A673 (cell line): Measurements from ENCODE around the gene ZNF319. TPM values are rescaled to one million over a fixed set of nuclear protein-coding genes. Genes with fewer than 3 reads are reported as not detected.

Source experiments
- BruUV-seq: library from RNA; stranded (reverse); fragments of 400-500 nt; replicated peaks from 2 replicates; lab custom pipeline; 2021; lab: Mats Ljungman, UMichigan
- CTCF ChIA-PET: fragments of 300-600 bp; sonication (Branson Sonifier 250); formaldehyde crosslinking; loops from one replicate; lab custom pipeline; 2022; ENCODE audit warnings: antibody characterized with exemption; lab: Charles Lee
- POLR2A ChIA-PET: fragments of 300-600 bp; sonication (Branson Sonifier 250); formaldehyde crosslinking; loops from one replicate; lab custom pipeline; 2022; ENCODE audit warnings: antibody characterized with exemption; ENCODE audit not compliant: low non-redundant PET; lab: Charles Lee
- DNase-seq: peaks from one replicate; pipeline ENCODE4 v3.0.0-alpha.2; 2015; ENCODE audit warnings: low spot score
- H3K27ac ChIP-seq: fragments of 200-600 bp; sonication (generic); 2 replicates; pipeline ENCODE4 v1.5.1; 2016; ENCODE audit warnings: mixed run types, low read depth, mild to moderate bottlenecking, mixed read lengths, antibody characterized with exemption, low read length; ENCODE audit not compliant: poor library complexity, severe bottlenecking
- H3K27me3 ChIP-seq: fragments of 200-600 bp; sonication (generic); replicated peaks from 2 replicates; pipeline ENCODE4 v1.6.1; 2017; ENCODE audit warnings: mixed run types, low read depth, mild to moderate bottlenecking, mixed read lengths, antibody characterized with exemption, low read length; ENCODE audit not compliant: insufficient read depth, poor library complexity
- H3K36me3 ChIP-seq: fragments of 200-600 bp; sonication (generic); 2 replicates; pipeline ENCODE4 v1.6.1; 2016; ENCODE audit warnings: mixed run types, mild to moderate bottlenecking, mixed read lengths, antibody characterized with exemption, low read length; ENCODE audit not compliant: insufficient read depth, poor library complexity, severe bottlenecking
- H3K4me1 ChIP-seq: fragments of 200-600 bp; sonication (generic); 2 replicates; pipeline ENCODE4 v1.6.1; 2017; ENCODE audit warnings: mixed run types, mild to moderate bottlenecking, mixed read lengths, antibody characterized with exemption, low read length; ENCODE audit not compliant: insufficient read depth, poor library complexity, severe bottlenecking
- H3K4me3 ChIP-seq: fragments of 200-600 bp; sonication (generic); 2 replicates; pipeline ENCODE4 v1.5.1; 2016; ENCODE audit warnings: low read depth, mixed run types, mild to moderate bottlenecking, mixed read lengths, low read length; ENCODE audit not compliant: poor library complexity, severe bottlenecking
- H3K9me3 ChIP-seq: fragments of 200-600 bp; sonication (generic); 2 replicates; pipeline ENCODE4 v1.6.1; 2016; ENCODE audit warnings: mixed run types, low read depth, mild to moderate bottlenecking, mixed read lengths, antibody characterized with exemption, low read length; ENCODE audit not compliant: poor library complexity, severe bottlenecking
- EZH2 ChIP-seq: fragments of 200-600 bp; sonication (generic); IDR thresholded peaks from 2 replicates; pipeline ENCODE4 v1.6.1; 2017; ENCODE audit warnings: borderline replicate concordance, low read depth, mild to moderate bottlenecking, mixed read lengths, antibody characterized with exemption, low read length; ENCODE audit not compliant: poor library complexity, severe bottlenecking
- intact Hi-C: fragments of 100-400 bp; cut with micrococcal nuclease; formaldehyde crosslinking; loops from one replicate; pipeline ENCODE4 v1.10.0; 2022; ENCODE audit not compliant: unreplicated experiment
- total RNA-seq: library from RNA; stranded (reverse); gene quantifications from 2 replicates; pipeline ENCODE4 v1.2.3, GENCODE V29; 2021
- TF ChIP-seq, protein P1 (sequence below): fragments of 300-800, 200-600 bp; sonication (generic); conservative IDR thresholded peaks from 2 replicates; pipeline ENCODE4 v1.5.1; 2017; ENCODE audit warnings: low read depth, mild to moderate bottlenecking, antibody characterized with exemption, low read length, moderate library complexity, mixed read lengths

Gene ZNF319
- total RNA-seq, 1 experiment from 2014 or later = 12.9 TPM

DNA sequence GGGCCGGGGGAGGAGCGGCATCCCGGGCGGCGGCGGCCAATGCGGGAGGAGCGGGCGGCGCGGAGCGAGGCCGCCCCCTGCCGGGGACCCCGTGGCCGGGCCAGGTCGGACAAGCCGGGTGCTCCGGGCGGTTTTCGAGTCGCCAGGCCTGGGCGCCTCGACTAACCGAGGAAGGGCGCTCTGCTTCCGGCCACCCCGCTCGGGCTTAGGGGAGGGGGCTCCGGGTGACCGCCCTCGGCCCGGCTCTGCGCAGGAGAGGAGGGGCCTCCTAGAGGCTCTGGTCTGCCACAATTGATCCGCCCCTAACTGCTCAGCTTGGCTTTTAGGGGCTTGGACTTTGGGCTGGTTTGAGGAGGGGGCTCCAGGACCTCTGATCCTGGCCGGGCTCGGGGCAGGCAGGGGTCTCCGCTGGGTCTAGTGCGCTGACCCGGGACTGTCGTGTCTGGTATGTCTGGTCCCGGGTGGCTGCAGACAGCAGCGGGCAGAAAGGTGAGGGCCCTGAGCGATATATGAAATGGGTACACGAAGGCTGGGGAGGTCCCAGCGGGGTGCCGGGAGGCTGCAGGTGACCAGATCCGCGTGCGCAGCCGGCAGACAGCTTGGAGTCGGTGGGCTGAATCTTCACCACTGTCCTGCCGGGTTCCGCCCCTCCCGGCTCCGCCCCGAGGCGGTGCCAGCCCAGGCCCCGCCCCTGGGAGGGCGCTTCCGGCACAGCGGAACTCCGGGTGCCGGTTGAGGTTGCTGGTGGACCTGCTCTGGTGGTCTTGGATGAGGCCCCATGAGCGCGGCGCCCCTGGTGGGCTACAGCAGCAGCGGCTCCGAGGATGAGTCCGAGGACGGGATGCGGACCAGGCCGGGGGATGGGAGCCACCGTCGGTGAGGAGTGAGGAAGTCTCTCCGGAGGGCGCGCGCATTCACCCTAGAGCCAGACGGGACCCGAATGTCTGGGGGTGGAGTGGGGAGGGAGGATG lies 519 bp upstream of the ZNF319 start, which contains the start of gene USB1:
Gene USB1, plus strand, starts transcription at position 702 of the 971 bp plus-strand sequence. Its CDS starts 77 bp downstream, at position 779.
- Histone ChIP-seq H3K27me3 (no peaks in the 10 kb centered on the region), H3K4me1 (peaks cover 19% of the 10 kb centered on the region), H3K36me3 (peaks cover 13% of the 10 kb centered on the region), H3K4me3 (peak within 1 kb of the TSS; percentile 85), H3K9me3 (no peaks in the 10 kb centered on the region), H3K27ac (peak within 1 kb of the TSS; percentile 78)
- ChIA-PET POLR2A (no interaction called here), CTCF (interaction anchor here (1.1 to 1.3 kb wide), 2 partner anchors 10 to 152 kb away, joined by 3 to 4 read pairs; no protein-coding TSS in a partner anchor)
- BruUV-seq = no TSS peak
- DNase-seq = peak; percentile 89
- intact Hi-C loops = loop anchor here (5.0 kb wide), 4 partner anchors 204 to 424 kb away; no protein-coding TSS in a partner anchor
- TF ChIP-seq, protein P1, sequence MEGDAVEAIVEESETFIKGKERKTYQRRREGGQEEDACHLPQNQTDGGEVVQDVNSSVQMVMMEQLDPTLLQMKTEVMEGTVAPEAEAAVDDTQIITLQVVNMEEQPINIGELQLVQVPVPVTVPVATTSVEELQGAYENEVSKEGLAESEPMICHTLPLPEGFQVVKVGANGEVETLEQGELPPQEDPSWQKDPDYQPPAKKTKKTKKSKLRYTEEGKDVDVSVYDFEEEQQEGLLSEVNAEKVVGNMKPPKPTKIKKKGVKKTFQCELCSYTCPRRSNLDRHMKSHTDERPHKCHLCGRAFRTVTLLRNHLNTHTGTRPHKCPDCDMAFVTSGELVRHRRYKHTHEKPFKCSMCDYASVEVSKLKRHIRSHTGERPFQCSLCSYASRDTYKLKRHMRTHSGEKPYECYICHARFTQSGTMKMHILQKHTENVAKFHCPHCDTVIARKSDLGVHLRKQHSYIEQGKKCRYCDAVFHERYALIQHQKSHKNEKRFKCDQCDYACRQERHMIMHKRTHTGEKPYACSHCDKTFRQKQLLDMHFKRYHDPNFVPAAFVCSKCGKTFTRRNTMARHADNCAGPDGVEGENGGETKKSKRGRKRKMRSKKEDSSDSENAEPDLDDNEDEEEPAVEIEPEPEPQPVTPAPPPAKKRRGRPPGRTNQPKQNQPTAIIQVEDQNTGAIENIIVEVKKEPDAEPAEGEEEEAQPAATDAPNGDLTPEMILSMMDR = peak; percentile 58
- TF ChIP-seq EZH2 = no peak

DNA sequence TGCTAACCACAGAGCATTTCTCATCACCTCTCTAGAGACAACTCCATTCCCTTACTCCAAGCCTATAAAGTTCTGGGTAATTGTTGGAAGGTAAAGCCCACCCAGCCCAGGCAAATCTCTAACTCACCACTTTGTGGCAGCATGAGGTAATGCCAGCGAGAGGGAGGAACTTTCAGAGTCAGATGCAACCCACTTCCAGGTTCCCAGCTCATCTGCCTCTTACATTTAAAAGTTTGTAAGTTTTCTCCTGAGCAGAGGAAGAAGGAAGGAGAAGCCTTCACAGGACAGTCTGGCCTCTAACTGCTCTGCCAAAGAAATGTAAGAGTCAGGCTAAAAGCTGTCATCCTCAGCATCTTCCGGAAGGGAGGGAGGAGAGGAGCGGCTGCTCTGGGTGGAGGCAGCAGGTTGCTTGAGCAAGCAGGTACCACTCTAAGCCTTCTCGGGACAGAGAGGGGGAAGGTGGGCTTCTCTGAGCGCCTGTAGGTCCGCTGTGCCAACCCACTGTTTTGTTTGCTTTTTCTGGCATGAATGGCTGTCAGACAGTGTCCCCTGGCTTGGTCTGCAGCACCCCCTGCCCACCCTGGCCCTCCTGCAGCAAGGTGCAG lies 1.0 kb downstream of the ZNF319 start:
- TF ChIP-seq EZH2 = no peak
- TF ChIP-seq, protein P1 = peak; percentile 26; the same call in 1 of the 2 replicates
- no peaks in the 10 kb centered on the region for H3K9me3 ChIP-seq
- intact Hi-C loops = loop anchor here (1.0 kb wide), 1 partner anchor 93 kb away; no protein-coding TSS in a partner anchor
- peak; percentile 60 for DNase-seq
- H3K27me3 ChIP-seq = no peaks in the 10 kb centered on the region
- BruUV-seq = no TSS peak
- POLR2A ChIA-PET = interaction anchor here (0.7 kb wide), 1 partner anchor 32 kb away, joined by 4 read pairs; no protein-coding TSS in a partner anchor
- CTCF ChIA-PET = interaction anchor here (0.6 to 1.0 kb wide), 4 partner anchors 100 to 512 kb away, joined by 3 to 14 read pairs (median 3); no protein-coding TSS in a partner anchor
- peaks cover 6% of the 10 kb centered on the region for H3K36me3 ChIP-seq
- H3K27ac ChIP-seq = peak overlapping the region; percentile 78
- peaks cover 19% of the 10 kb centered on the region for H3K4me1 ChIP-seq
- peak overlapping the region; percentile 85 for H3K4me3 ChIP-seq

DNA sequence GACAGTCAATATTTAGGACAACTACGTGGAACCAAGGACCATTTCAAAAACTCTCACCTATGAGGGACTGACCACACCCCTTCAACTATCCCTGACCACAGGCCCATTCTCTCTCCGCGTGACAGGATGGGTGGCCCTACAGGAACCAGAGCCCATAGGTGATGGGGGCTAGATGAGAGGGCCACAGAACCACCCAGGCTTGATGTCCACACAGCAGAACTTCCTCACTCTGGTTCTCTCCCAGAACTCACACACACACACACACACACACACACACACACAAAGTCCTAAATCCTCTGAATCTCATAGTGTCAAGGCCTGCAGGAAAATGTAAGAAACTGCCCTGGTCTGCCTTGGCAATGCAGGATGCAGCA lies 1.5 kb downstream of the ZNF319 start:
- H3K4me1 ChIP-seq = peaks cover 19% of the 10 kb centered on the region
- no peak overlapping the region for H3K27ac ChIP-seq
- POLR2A ChIA-PET = interaction anchor here (0.7 kb wide), 1 partner anchor 31 kb away, joined by 4 read pairs; no protein-coding TSS in a partner anchor
- TSS peak; percentile 47 for BruUV-seq
- DNase-seq = no peak
- no peaks in the 10 kb centered on the region for H3K9me3 ChIP-seq
- H3K36me3 ChIP-seq = peaks cover 4% of the 10 kb centered on the region
- no peak for TF ChIP-seq EZH2
- TF ChIP-seq, protein P1 = no peak
- H3K4me3 ChIP-seq = peak overlapping the region; percentile 85
- H3K27me3 ChIP-seq = no peaks in the 10 kb centered on the region
- CTCF ChIA-PET = no interaction called here
- intact Hi-C loops = loop anchor here (1.0 kb wide), 1 partner anchor 93 kb away; no protein-coding TSS in a partner anchor
